CD4-positive, alpha-beta T cell treated with Interleukin-6 for 4 hours (primary cell): ENCODE data around the gene SEMA4D.
A peak's percentile ranks its signal among the peaks of the same experiment; 100 is the strongest.
"Not testable (repeated sequence)": the region's sequence is repeated elsewhere in the genome, so short reads cannot be mapped to it uniquely, and the experiment has no call there.

ENCODE experiments used
- DNase-seq: peaks from one replicate; pipeline ENCODE4 v3.0.0-alpha.2; 2020; ENCODE audit warnings: mixed read lengths

Gene SEMA4D

GRCh38 chr9:89382026-89382986 lies 115.6 kb downstream of the SEMA4D start:
- DNase-seq = no peak

- no peak for DNase-seq
Observed at GRCh38 chr9:89381308-89381609, 116.7 kb downstream of the SEMA4D start.

- DNase-seq = no peak
Observed at GRCh38 chr9:89380437-89381307, 117.2 kb downstream of the SEMA4D start.

- no peak for DNase-seq
Observed at GRCh38 chr9:89379508-89380115, 118.3 kb downstream of the SEMA4D start.

- DNase-seq = no peak
Observed at GRCh38 chr9:89379031-89379430, 118.9 kb downstream of the SEMA4D start.

- DNase-seq = no peak
Observed at GRCh38 chr9:89378541-89378940, 119.4 kb downstream of the SEMA4D start.

- no peak for DNase-seq
Observed at GRCh38 chr9:89377411-89377810, 120.5 kb downstream of the SEMA4D start.

- DNase-seq = no peak
Observed at GRCh38 chr9:89376741-89377351, 121.1 kb downstream of the SEMA4D start.

- DNase-seq = no peak
Observed at GRCh38 chr9:89376286-89376685, 121.6 kb downstream of the SEMA4D start.

- peak; percentile 44 for DNase-seq
Observed at GRCh38 chr9:89375191-89375760, 122.6 kb downstream of the SEMA4D start.

- no peak for DNase-seq
Observed at GRCh38 chr9:89374176-89374575, 123.7 kb downstream of the SEMA4D start.

- no peak for DNase-seq
Observed at GRCh38 chr9:89372979-89373378, 124.9 kb downstream of the SEMA4D start.

- peak; percentile 35 for DNase-seq
Observed at GRCh38 chr9:89372230-89372816, 125.6 kb downstream of the SEMA4D start.

- not testable (repeated sequence) for DNase-seq
Observed at GRCh38 chr9:89371791-89372190, 126.1 kb downstream of the SEMA4D start.

GRCh38 chr9:89370593-89370992 lies 127.3 kb downstream of the SEMA4D start:
- no peak for DNase-seq

- no peak for DNase-seq
Observed at GRCh38 chr9:89368978-89369377, 128.9 kb downstream of the SEMA4D start.

- no peak for DNase-seq
Observed at GRCh38 chr9:89368550-89368949, 129.4 kb downstream of the SEMA4D start.

- DNase-seq = no peak
Observed at GRCh38 chr9:89367726-89368437, 130.0 kb downstream of the SEMA4D start.

- no peak for DNase-seq
Observed at GRCh38 chr9:89367281-89367680, 130.6 kb downstream of the SEMA4D start.

GRCh38 chr9:89366711-89367110 lies 131.2 kb downstream of the SEMA4D start:
- no peak for DNase-seq

- DNase-seq = no peak
Observed at GRCh38 chr9:89365532-89365912, 132.4 kb downstream of the SEMA4D start.
